Mammary epithelial cell (primary cell): ENCODE measurements around the gene FRYL.
"Not testable (repeated sequence)": the region's sequence is repeated elsewhere in the genome, so short reads cannot be mapped to it uniquely, and the experiment has no call there.

Experiments
- EZH2 ChIP-seq: IDR thresholded peaks from 2 replicates; pipeline ENCODE4 v1.6.1; 2012; ENCODE audit warnings: low read length, inconsistent platforms, borderline replicate concordance
- TF ChIP-seq, protein P1 (sequence below), 2 donors: IDR thresholded peaks in 1 of 2; conservative IDR thresholded peaks in 1 of 2; 2 replicates each; pipeline ENCODE4 v1.5.1; 2011 to 2012; ENCODE audit warnings: inconsistent platforms in 2 of 2, low read length in 2 of 2, mild to moderate bottlenecking in 2 of 2, control low read depth in 1 of 2, low read depth in 1 of 2; ENCODE audit not compliant: insufficient read depth in 1 of 2; ENCODE audit errors: extremely low read depth in 1 of 2

GRCh38 chr4:48451656-48452055 is 328.4 kb downstream of the FRYL start:
- TF ChIP-seq, protein P1, sequence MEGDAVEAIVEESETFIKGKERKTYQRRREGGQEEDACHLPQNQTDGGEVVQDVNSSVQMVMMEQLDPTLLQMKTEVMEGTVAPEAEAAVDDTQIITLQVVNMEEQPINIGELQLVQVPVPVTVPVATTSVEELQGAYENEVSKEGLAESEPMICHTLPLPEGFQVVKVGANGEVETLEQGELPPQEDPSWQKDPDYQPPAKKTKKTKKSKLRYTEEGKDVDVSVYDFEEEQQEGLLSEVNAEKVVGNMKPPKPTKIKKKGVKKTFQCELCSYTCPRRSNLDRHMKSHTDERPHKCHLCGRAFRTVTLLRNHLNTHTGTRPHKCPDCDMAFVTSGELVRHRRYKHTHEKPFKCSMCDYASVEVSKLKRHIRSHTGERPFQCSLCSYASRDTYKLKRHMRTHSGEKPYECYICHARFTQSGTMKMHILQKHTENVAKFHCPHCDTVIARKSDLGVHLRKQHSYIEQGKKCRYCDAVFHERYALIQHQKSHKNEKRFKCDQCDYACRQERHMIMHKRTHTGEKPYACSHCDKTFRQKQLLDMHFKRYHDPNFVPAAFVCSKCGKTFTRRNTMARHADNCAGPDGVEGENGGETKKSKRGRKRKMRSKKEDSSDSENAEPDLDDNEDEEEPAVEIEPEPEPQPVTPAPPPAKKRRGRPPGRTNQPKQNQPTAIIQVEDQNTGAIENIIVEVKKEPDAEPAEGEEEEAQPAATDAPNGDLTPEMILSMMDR (conservative IDR thresholded peaks at IDR 0.05 in 1 of 2, IDR thresholded peaks at IDR 0.05 in 1 of 2; ENCODE audit: extremely low read depth in 1 of 2, insufficient read depth in 1 of 2, low read depth in 1 of 2, low read length in 2 of 2) = not testable (repeated sequence)
- TF ChIP-seq EZH2 = not testable (repeated sequence)
